Activated effector memory CD4-positive, alpha-beta T cell treated with anti-CD3 and anti-CD28 coated beads, Interleukin-2, amount 50 U/mL, for 16 hours (primary cell): ENCODE measurements around the gene SDHB.

Experiments used
- DNase-seq: peaks from one replicate; pipeline ENCODE4 v3.0.0-alpha.2; 2020

The SDHB gene

DNA sequence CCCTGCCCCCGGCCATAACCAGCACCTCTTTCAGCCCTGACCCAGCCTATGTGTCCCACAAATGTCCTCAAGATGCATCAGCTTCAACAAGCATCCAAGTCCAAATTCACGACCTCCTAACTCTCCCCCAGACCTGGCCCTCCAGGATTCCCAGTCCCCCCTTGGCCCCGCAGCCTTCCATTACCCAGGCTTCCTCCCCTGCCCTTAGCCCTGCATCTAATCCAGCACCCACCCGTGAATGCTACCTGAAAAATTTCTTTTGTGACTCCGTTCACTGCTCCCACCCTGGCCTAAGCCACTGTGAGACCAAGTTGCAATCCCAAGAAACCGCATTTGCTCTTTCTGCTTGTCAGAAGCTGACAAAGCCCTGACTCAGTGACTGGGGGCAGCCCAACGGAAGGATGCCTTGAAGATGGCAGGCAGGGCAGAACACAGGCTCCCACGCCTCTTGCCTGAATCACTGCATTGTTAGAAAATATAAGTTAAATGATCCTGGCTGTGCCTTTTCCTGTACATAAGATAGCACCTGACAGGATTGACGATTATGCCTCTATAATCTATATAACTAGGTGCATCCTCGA lies 72.5 kb downstream of the SDHB start:
- DNase-seq: no peak

DNA sequence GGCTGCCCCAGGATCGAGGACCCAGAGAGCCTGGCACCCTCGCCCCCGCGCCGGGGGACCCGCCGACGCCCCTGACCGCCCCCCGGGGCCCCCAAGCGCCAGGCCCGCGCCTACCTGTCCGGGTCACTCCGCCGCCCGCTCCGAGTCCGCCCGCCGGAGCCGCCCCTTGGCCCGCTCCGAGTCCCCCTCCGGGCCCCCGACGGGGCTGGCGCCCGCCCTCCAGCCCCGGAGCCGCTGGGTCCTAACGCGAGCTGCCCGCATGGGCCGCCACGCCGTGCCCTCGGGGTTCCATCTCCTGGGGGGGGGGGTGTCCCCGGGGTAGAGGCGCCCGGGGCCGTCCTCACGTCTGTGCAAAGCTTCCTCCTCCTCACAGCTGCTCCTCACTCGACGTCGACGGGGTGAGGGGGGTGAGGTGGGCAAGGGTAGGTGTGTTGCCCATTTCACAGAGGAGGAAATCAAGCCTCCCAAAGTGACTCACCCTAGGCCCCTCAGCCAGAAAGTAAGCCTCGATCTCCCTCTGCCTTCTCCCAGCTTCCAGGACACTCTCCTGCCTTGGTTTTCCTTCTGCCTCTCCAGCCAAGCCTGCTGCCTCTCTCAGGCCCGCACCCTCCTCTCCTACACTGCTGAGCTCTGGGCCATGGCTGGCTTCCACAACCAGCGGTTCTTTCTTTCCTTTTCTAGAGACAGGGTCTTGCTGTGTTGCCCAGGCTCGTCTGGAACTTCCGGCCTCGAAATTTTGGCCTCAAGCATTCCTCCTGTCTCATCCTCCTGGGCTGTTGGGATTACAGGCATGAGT lies 73.2 kb downstream of the SDHB start, which contains the start of gene MFAP2:
Gene MFAP2, minus strand, starts transcription at position 148 of the 796 bp plus-strand sequence. CDS start 2,347 bp downstream, outside the sequence.
- DNase-seq: no peak

- DNase-seq: no peak
Measured at GRCh38 chr1:16979475-16980327, 74.1 kb downstream of the SDHB start.

GRCh38 chr1:16978567-16979474 lies 75.0 kb downstream of the SDHB start:
- DNase-seq: no peak

DNA sequence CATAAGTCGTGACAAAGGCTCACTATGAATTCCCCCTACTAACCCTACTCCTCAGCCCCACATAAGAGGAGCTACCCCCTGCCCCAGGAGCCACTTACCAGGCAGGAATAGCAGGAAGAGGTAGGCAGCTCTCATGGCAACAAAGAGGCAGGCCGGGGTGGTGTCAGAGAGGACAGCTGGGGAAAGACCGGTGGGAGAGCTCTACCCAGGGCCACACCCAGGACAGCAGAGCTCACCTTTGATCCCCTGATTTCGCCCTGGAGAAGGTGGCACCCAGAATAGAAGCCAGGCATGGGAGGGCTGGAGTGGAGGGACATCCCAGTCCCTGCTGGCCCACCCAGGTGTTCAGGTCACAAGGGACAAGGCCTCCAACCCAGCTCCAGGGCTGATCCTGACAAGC lies 75.7 kb downstream of the SDHB start:
- DNase-seq: no peak

- DNase-seq: no peak
Measured at GRCh38 chr1:16977377-16977776, 76.5 kb downstream of the SDHB start.

DNA sequence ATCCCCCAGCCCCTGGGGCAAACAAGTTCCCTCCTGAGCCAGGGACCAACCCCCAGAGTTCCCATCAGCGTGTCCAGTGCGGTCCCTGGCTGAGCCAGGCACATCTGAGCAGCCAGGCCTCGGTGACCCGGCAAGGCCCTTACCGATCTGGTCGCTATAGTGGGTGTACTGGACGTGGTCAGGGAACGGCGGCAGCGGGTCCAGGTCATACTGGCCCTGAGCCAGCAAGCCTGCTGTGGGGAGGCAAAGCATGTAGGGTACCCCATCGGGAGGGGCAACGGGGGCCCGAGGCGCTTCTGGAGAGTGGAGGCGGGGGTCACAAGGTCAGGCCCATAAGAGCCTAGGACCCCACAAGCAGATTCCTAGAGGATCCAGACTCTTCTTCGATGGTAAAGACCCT lies 76.9 kb downstream of the SDHB start:
- no peak for DNase-seq

- no peak for DNase-seq
Measured at GRCh38 chr1:16975838-16976237, 78.0 kb downstream of the SDHB start.

DNA sequence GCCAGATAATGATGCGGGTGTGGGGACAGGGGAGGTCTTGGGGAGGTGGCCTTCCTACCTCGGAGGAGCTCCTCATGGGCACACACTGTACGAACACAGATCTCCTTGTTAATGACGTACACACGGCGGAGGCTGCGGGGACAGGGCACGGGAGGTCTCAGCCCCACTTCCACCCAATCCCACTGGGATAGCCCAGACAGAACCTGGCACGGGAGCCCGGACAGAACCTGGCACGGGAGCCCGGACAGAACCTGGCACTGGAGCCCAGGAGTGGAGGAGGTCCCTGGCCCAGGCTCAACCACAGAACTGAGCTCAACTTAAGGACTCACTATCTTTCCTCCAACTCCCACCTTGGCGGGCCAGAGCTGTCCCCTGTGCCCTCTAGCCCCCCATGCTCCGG lies 78.6 kb downstream of the SDHB start:
- no peak for DNase-seq

GRCh38 chr1:16973215-16973614 lies 80.6 kb downstream of the SDHB start:
- no peak for DNase-seq

GRCh38 chr1:16972189-16972895 lies 81.5 kb downstream of the SDHB start:
- no peak for DNase-seq

- no peak for DNase-seq
Measured at GRCh38 chr1:16971341-16972188, 82.3 kb downstream of the SDHB start.

DNA sequence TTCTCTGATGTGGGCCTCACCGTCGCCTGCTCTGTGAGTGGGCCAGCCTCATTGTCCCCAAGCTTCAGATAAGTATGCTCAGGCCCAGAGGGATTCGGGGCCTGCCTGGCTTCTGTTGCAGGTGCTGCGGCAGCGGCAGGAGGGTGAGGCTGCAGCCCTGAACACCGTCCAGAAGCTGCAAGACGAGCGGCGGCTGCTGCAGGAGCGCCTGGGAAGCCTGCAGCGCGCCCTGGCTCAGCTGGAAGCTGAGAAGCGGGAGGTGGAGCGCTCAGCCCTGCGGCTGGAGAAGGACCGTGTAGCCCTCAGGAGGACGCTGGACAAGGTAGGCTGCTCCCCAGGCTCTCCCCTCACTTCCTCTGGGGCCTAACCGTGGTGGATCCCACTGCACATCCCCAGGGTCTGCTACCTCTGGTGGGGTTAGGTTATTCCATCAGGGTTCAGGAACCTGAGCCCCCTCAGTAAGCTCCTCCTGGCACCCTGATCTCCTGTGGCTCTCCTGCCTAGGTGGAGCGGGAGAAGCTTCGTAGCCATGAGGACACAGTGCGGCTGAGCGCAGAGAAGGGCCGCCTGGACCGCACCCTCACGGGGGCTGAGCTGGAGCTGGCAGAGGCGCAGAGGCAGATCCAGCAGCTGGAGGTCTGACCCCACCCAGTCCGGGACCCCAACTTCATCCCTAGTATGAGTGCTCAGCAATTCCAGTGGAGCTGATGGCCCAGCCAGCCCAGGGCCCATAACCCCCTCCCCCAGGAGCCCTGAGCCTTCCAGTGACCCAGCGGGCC lies 83.5 kb downstream of the SDHB start:
- DNase-seq: no peak

DNA sequence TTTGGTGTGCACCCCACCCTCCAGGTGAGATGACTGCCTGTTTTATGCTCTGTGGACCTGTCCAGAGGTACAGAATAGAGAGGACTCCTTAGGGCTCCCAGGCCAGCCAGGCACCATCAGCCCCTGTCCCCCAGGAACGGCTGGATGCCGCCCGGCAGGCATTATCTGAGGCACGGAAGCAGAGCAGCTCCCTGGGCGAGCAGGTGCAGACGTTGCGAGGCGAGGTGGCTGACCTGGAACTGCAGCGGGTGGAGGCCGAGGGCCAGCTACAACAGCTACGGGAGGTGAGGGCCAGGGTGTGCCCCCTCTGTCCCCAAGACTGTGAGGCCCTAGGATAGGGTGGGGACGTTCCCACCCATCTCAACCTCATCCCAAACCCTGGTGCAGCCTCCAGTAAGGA lies 84.2 kb downstream of the SDHB start:
- DNase-seq: no peak

DNA sequence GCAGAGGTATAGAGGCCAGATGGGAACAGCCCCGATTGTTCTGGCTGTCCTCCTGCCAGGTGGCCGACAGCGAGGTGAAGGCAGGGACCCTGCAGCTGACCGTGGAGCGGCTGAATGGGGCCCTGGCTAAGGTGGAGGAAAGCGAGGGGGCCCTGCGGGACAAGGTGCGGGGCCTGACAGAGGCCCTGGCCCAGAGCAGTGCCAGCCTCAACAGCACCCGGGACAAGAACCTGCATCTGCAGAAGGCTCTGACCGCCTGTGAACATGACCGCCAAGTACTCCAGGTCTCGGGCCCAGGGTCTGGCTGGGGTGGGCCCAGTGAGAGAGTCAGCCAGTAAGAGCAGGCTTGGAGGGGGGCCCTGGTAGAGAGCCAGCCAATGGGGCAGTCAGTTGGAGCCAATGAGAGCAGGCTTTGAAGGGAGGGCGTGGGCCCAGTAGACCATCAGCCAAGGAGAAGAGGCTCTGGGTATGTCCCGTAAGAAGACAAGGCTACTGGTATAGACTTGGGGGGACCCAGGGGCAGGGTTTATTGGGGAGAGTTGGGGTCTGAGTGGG lies 84.7 kb downstream of the SDHB start:
- DNase-seq: no peak
